NCI-H748 treated with DMSO at 0.1 percent for 48 hours (cell line): ENCODE results near the gene PRRC2C.
A peak's percentile ranks its signal among the peaks of the same experiment; 100 is the strongest.
"Not testable (repeated sequence)": the region's sequence is repeated elsewhere in the genome, so short reads cannot be mapped to it uniquely, and the experiment has no call there.

Source experiments
- DNase-seq: peaks from one replicate; lab custom pipeline; 2025; lab: John Stamatoyannopoulos, UW

PRRC2C gene

DNA sequence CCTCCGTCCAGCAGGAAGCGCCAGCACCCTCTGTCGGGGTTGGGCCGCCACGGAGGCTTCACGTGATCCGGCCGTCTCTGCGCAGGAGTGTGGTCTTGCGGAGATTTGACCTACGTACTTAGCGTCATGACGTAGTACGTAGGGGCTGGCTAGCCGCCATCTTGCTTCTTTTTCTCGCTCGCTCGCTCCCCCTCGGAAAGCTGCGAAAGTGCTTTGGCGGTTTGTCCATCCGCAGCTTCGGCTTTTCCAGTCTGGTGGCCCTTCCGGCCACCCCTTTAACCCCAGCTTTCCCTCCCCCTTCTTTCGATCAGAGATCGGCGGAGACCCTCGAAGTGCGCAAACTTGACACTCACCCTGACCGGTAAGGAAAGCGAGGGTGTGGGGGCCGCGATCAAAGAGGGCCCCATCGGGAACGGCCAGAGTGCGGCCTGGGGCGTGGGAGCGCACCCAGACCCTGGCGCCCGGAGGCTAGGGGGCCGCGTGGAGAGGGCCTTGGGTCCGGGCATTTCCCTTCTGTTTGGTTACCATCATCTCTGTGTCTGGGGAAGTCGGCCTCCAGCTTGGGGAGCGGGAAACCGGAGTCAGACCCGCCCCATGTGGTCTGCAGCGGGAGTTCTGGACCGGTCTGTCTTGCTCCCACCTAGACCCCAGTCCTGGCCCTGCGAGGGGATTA lies at the start of gene PRRC2C:
Gene PRRC2C, plus strand, starts transcription at position 156 of the 673 bp plus-strand sequence. CDS start 26,559 bp downstream, outside the sequence.
- peak; percentile 64 for DNase-seq

GRCh38 chr1:171438441-171438840 lies 46.9 kb upstream of the PRRC2C start:
- no peak for DNase-seq

DNA sequence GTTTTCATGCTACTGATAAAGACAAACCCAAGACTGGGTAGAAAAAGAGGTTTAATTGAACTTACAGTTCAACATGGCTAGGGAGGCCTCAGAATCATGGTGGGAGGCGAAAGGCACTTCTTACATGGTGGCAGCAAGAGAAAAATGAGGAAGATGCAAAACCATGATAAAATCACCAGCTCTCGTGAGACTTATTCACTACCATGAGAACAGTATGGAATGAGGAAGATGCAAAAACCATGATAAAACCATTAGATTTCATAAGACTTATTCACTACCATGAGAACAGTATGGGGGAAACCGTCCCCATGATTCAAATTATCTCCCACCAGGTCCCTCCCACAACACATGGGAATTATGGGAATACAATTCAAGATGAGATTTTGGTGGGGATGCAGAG lies 45.1 kb upstream of the PRRC2C start:
- not testable (repeated sequence) for DNase-seq

DNA sequence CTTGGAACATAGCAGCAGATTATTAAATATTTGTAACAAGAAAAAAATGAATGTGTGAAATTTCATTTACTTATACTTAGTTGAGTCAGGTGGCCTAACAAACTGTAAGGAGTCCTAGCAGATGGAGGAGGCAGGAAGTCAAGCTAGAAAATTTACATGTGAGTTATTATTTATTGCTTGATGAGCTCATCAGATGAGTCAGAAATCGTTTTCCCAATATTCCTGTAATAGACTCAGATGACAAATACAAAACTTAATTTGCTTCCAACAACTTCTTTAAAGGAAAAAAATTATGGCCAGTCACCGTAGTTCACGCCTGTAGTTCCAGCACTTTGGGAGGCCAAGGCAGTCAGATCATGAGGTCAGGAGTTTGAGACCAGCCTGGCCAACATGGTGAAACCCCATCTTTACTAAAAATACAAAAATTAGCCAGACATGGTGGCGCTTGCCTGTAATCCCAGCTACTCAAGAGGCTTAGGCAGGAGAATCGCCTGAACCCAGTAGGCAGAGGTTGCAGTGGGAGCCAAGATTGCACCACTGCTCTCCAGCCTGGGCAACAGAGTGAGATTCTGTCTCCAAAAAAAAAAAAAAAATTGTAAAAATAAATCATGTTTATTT lies 43.9 kb upstream of the PRRC2C start:
- not testable (repeated sequence) for DNase-seq

GRCh38 chr1:171446386-171446785 lies 38.9 kb upstream of the PRRC2C start:
- no peak for DNase-seq

DNA sequence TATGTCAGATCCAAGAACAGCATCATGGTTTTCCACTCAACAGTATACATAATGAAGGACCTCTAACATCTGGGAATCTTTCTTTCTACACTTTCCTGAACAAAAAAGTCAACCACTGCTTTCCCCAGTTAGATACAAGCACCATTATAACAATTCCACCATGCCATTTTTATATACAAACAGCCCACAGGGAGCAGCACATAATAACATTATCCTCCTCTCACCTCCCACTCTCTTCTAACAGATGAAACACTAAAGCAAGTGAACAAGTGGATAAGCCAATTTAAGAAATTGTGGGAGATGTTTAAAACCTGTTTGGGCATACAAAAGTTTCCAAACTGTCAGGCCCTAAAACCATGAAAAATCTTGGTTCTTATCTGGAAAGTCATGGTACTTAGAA lies 29.4 kb upstream of the PRRC2C start:
- DNase-seq = no peak

GRCh38 chr1:171457412-171457811 lies 27.9 kb upstream of the PRRC2C start:
- DNase-seq = no peak

DNA sequence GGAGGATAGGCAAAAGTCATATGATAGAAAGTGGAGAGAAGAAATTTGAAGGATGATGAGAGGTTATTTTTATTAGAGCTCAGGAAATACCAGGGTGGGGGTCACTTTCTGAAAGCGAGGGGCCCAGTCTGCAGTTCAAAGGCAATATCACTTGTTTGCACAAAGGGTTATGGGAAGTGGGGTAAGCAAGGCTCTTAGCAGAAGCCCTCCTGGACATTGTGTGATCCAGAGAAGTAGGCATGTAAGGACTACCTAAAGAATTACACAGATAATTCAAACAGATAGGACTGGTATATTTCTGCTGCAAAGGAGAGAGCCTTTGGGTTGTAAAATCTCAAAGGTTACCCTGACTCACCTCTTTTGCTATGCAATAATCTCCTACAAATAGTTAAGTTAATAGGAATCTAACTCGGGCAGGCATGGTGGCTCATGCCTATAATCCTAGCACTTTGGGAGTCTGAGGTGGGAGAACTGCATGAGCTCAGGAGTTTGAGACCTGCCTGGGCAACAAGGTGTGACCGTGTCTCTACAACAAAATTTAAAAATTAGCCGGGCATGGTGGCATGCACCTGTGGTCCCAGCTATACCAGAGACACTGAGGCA lies 25.2 kb upstream of the PRRC2C start:
- DNase-seq = no peak

DNA sequence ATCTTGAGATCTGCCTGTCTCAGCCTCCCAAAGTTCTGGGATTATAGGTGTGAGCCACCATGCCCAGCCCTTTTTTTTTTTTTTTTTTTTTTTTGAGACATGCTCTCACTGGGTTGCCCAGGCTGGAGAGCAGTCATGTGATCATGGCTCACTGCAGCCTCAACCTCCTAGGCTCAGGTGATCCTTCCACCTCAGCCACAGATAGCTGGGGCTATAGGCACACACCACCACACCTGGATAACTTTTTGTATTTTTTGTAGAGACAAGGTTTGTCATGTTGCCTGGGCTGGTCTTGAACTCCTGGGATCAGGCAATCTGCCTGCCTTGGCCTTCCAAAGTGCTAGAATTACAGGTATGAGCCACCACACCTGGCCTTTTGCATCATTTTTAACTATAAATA lies 17.7 kb upstream of the PRRC2C start:
- no peak for DNase-seq

- no peak for DNase-seq
Measured at GRCh38 chr1:171468120-171468750, 17.1 kb upstream of the PRRC2C start.

- no peak for DNase-seq
Measured at GRCh38 chr1:171470726-171471125, 14.6 kb upstream of the PRRC2C start.

DNA sequence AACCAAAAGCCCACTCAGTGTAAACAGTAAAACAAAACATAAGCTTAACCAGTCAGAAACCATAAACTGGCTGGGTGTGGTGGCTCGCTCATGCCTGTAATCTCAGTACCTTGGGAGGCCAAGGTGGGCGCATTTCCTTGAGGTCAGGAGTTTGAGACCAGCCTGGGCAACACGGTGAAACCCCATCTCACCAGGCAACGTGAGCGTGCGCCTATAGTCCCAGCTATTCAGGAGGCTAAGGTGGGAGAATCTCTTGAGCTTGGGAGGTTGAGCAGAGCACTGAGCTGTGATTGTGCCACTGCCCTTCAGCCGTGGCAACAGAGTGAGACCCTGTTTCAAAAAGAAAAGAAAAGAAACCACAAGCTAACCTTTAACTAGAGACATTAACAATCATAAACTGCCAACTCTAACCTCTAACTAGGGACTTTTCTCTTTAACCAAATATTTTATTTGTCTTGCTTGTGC lies 13.1 kb upstream of the PRRC2C start:
- no peak for DNase-seq

DNA sequence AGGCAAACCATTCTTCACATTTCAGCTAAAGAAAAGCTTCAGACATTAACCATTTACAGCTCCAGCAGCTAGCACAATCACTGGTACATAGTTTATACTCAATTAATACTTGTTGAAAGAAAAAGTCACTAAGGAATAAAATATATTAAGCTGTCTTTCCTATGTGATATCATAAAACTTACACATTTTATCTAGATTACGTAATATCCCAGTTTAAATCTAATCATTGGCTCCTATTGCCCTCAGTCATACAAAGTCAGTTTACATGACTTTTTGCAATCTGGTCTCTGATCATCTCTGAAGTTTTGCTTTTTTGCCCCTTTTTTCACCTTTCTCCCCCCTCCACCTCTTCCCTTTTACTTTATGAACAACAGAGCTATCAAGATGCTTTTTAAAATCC lies 8.5 kb upstream of the PRRC2C start:
- DNase-seq = no peak

DNA sequence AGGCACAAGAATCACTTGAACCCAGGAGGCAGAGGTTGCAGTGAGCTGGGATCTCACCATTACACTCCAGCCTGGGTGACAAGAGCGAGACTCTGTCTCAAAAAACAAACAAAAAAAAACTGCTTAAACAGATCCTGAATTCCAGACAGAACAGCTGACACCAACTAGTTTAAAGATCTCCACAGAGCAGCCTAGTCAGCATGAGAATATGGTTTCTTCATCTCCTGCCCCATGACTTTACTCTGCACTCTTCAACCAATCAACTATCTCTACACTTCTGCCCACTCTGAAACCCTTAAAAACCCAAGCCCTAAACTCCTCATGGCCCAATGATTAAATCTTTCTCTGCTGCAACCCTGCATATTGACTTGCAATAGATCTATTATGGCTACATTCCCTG lies 7.5 kb upstream of the PRRC2C start:
- DNase-seq = no peak

DNA sequence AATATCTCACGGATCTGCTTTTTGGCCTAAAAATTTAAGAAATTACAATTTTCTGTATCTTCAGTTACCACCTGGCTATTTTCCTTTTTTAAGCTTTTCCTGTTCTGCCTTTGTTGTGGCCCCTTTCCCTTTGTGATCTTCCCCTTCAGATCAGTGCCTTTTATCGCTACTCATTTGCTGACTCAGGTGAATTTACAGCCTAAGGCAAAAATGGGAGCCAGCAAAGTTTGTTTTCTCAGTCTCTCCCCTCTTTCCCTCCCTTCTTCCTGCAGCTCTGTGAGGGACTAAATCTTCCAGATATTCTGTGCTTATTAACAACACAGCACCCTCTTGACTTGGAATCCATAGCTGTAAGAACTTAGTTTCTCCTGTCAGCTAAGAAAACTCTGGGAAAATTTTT lies 5.3 kb upstream of the PRRC2C start:
- no peak for DNase-seq

- DNase-seq = peak; percentile 37
Measured at GRCh38 chr1:171484760-171485374, 463 bp upstream of the PRRC2C start.

- DNase-seq = no peak
Measured at GRCh38 chr1:171486048-171486519, 754 bp downstream of the PRRC2C start.

GRCh38 chr1:171487038-171487437 lies 1.7 kb downstream of the PRRC2C start:
- no peak for DNase-seq

DNA sequence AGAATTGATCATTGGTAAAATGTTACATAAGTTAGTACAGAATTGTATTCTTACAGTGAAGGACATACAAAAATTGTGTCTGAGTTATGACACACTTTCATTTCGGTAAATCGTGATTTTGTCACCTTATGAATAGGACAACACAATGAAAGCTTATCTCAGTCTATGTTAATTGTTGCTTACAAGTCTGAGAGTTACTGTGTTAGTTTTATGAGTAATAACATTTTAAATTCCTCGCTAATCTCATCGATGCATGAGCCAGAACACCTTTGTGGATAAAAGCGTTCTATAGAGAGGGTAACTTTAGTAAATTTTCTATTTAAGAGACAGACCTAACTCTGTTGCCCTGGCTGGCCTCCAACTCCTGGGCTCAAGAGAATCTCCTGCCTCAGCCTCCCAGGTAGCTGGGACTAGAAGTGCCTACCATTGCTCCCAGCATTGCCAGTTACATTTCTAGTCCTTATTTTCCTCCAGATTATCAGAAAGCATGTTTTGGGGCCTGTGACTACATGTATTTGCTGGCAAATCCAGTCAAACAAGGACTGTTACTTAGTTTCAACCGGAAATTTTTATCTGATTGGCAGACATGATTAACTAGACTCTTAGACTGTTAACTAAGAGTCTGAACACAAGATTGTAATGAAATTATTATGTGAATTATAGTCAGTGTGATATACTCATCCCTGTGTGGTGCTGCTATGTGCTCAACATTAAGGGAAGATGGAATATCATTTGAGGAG lies 3.0 kb downstream of the PRRC2C start:
- no peak for DNase-seq

- DNase-seq = no peak
Measured at GRCh38 chr1:171494076-171494475, 8.7 kb downstream of the PRRC2C start.

GRCh38 chr1:171495444-171495843 lies 10.1 kb downstream of the PRRC2C start:
- no peak for DNase-seq

DNA sequence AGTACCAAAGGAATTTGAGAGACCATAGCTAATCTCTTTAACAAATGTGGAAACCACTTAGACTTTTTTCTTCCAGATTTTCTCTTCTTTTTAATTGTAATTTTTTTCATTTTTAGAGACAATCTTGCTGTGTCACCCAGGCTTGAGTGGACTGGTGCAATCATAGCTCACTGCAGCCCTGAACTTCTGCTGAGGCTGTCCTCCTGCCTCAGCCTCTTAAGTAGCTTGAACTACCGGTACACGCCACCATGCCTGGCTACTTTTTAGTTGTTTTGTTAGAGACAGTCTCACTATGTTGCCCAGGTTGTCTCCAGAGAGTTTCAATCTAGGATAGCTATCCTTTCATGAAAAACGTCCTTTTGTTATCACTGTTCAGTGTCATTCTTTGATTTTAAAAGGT lies 15.0 kb downstream of the PRRC2C start:
- no peak for DNase-seq
